SK-N-SH (cell line): Measurements from ENCODE around the gene TNFAIP3. TPM values are rescaled to one million over a fixed set of nuclear protein-coding genes. Genes with fewer than 3 reads are reported as not detected.

Experiments used
- CTCF ChIA-PET: fragments of 300-600, 350-600 bp; formaldehyde crosslinking; extraction: SDS; loops from one replicate; lab custom pipeline; 2021; lab: Yijun Ruan, JAX
- POLR2A ChIA-PET: fragments of 350-600 bp; sonication (Branson Sonifier 250); formaldehyde crosslinking; extraction: SDS; loops from one replicate; lab custom pipeline; 2020; ENCODE audit warnings: antibody characterized with exemption, inconsistent platforms; lab: Yijun Ruan, JAX
- DNase-seq: peaks from one replicate; pipeline ENCODE4 v3.0.0; 2012
- H2AFZ ChIP-seq: fragments of 200-600 bp; sonication (generic); 2 replicates; pipeline ENCODE4 v1.8.1; 2016; ENCODE audit warnings: antibody characterized with exemption, mild to moderate bottlenecking, low read depth
- H3F3A ChIP-seq: fragments of 200-600 bp; sonication (generic); replicated peaks from 2 replicates; pipeline ENCODE3; 2016; ENCODE audit warnings: antibody characterized with exemption, mild to moderate bottlenecking; ENCODE audit not compliant: insufficient read depth
- H3K27ac ChIP-seq, 2 experiments: fragments of 200-500 bp in 1 of 2; fragments of 200-600 bp in 1 of 2; sonication (Bioruptor generic) in 1 of 2; sonication (generic), shearing (Covaris generic) in 1 of 2; 2 replicates each; pipeline versions ENCODE4 v1.5.1 to v1.6.1; 2014 to 2016; ENCODE audit warnings: low read depth in 2 of 2, inconsistent platforms in 1 of 2, low read length in 1 of 2, mild to moderate bottlenecking in 1 of 2, mixed read lengths in 1 of 2
- H3K27me3 ChIP-seq: fragments of 200-600 bp; sonication (generic), shearing (Covaris generic); 2 replicates; pipeline ENCODE4 v1.6.1; 2016; ENCODE audit warnings: mixed run types; ENCODE audit not compliant: insufficient read depth
- H3K36me3 ChIP-seq, 2 experiments: fragments of 200-500 bp in 1 of 2; fragments of 200-600 bp in 1 of 2; sonication (Bioruptor generic) in 1 of 2; sonication (generic) in 1 of 2; replicated peaks in 1 of 2; 2 replicates each; pipeline versions ENCODE3 to v1.5.1; 2014 to 2016; ENCODE audit warnings: low read length in 1 of 2, mild to moderate bottlenecking in 1 of 2; ENCODE audit not compliant: insufficient read depth in 2 of 2, control insufficient read depth in 1 of 2
- H3K4me1 ChIP-seq, 2 experiments: fragments of 200-500 bp in 1 of 2; fragments of 200-600 bp in 1 of 2; sonication (Bioruptor generic) in 1 of 2; sonication (generic), shearing (Covaris generic) in 1 of 2; 2 replicates each; pipeline versions ENCODE4 v1.5.1 to v1.6.1; 2014 to 2016; ENCODE audit warnings: low read depth in 1 of 2, low read length in 1 of 2, mixed run types in 1 of 2; ENCODE audit not compliant: insufficient read depth in 2 of 2, control insufficient read depth in 1 of 2
- H3K4me2 ChIP-seq: fragments of 200-600 bp; sonication (generic), shearing (Covaris generic); 2 replicates; pipeline ENCODE4 v1.6.1; 2017; ENCODE audit warnings: mixed run types
- H3K4me3 ChIP-seq, 2 experiments: fragments of 200-500 bp in 1 of 2; fragments of 200-600 bp in 1 of 2; sonication (Bioruptor generic) in 1 of 2; sonication (generic), shearing (Covaris generic) in 1 of 2; 2 replicates each; pipeline versions ENCODE4 v1.5.1 to v1.8.1; 2014 to 2016; ENCODE audit warnings: low read depth in 2 of 2, inconsistent platforms in 1 of 2, low read length in 1 of 2, mild to moderate bottlenecking in 1 of 2, mixed read lengths in 1 of 2, moderate library complexity in 1 of 2
- H3K79me2 ChIP-seq: fragments of 200-600 bp; sonication (generic); 2 replicates; pipeline ENCODE4 v1.8.1; 2017; ENCODE audit warnings: mild to moderate bottlenecking; ENCODE audit not compliant: insufficient read depth
- H3K9ac ChIP-seq: fragments of 200-600 bp; sonication (generic); 2 replicates; pipeline ENCODE4 v1.6.1; 2017; ENCODE audit warnings: mixed run types
- H3K9me2 ChIP-seq: fragments of 200-600 bp; sonication (generic); 2 replicates; pipeline ENCODE4 v1.6.1; 2017; ENCODE audit warnings: mixed run types
- H3K9me3 ChIP-seq: fragments of 200-600 bp; sonication (generic); 2 replicates; pipeline ENCODE4 v1.6.1; 2017; ENCODE audit warnings: mixed run types, mild to moderate bottlenecking, moderate library complexity
- H4K20me1 ChIP-seq: fragments of 200-600 bp; sonication (generic); 2 replicates; pipeline ENCODE4 v1.6.1; 2017; ENCODE audit warnings: mild to moderate bottlenecking, mixed run types; ENCODE audit not compliant: insufficient read depth
- CHD2 ChIP-seq: fragments of 150-350 bp; IDR thresholded peaks from 2 replicates; pipeline ENCODE4 v1.6.1; 2018; ENCODE audit warnings: low read length; ENCODE audit not compliant: partially characterized antibody
- ELF1 ChIP-seq: IDR thresholded peaks from 2 replicates; pipeline ENCODE4 v1.4.0; 2012
- EZH2phosphoT487 ChIP-seq: fragments of 200-600 bp; sonication (generic); IDR thresholded peaks from 2 replicates; pipeline ENCODE4 v1.6.1; 2017; ENCODE audit warnings: low read depth, mixed run types, mild to moderate bottlenecking, antibody characterized with exemption, moderate library complexity, borderline replicate concordance
- FOXJ3 ChIP-seq: sonication (generic); formaldehyde crosslinking; IDR thresholded peaks from 2 replicates; pipeline ENCODE4 v1.5.1; 2020; ENCODE audit warnings: mild to moderate bottlenecking, missing genetic modification reagents
- FOXM1 ChIP-seq: IDR thresholded peaks from 2 replicates; pipeline ENCODE4 v1.4.0; 2012; ENCODE audit warnings: low read depth, mild to moderate bottlenecking
- GABPA ChIP-seq: IDR thresholded peaks from 2 replicates; pipeline ENCODE4 v1.4.0; 2012; ENCODE audit warnings: low read depth, mild to moderate bottlenecking
- GATA2 ChIP-seq: sonication (generic); formaldehyde crosslinking; IDR thresholded peaks from 2 replicates; pipeline ENCODE4 v1.5.0; 2020; ENCODE audit warnings: mild to moderate bottlenecking, missing genetic modification reagents
- MEF2A ChIP-seq: IDR thresholded peaks from 2 replicates; pipeline ENCODE4 v1.4.0; 2012; ENCODE audit warnings: low read depth, borderline replicate concordance
- MXI1 ChIP-seq: IDR thresholded peaks from 2 replicates; pipeline ENCODE4 v1.6.1; 2012; ENCODE audit warnings: mild to moderate bottlenecking, low read depth, low read length, improper control_type of control experiment
- RAD21 ChIP-seq: IDR thresholded peaks from 2 replicates; pipeline ENCODE4 v1.6.1; 2012; ENCODE audit warnings: mild to moderate bottlenecking, low read length
- RCOR1 ChIP-seq: fragments of 150-350 bp; IDR thresholded peaks from 2 replicates; pipeline ENCODE4 v1.6.1; 2017; ENCODE audit warnings: antibody characterized with exemption, low read length
- REST ChIP-seq: IDR thresholded peaks from 2 replicates; pipeline ENCODE4 v1.6.1; 2012; ENCODE audit warnings: mild to moderate bottlenecking, low read depth, low read length, moderate library complexity
- RFX5 ChIP-seq: IDR thresholded peaks from 2 replicates; pipeline ENCODE4 v1.6.1; 2012; ENCODE audit warnings: mild to moderate bottlenecking, improper control_type of control experiment, low read length
- SIN3A ChIP-seq: IDR thresholded peaks from 2 replicates; pipeline ENCODE4 v1.6.1; 2012; ENCODE audit warnings: low read depth, mild to moderate bottlenecking, low read length, moderate library complexity, borderline replicate concordance
- TCF12 ChIP-seq: IDR thresholded peaks from 2 replicates; pipeline ENCODE4 v1.4.0; 2012
- TEAD4 ChIP-seq: IDR thresholded peaks from 2 replicates; pipeline ENCODE4 v1.4.0; 2012; ENCODE audit warnings: mild to moderate bottlenecking, borderline replicate concordance; ENCODE audit not compliant: insufficient read depth
- WGBS: methylation state at CpG from one replicate; pipeline ENCODE4 v1.1.6; 2017; ENCODE audit warnings: low lambda C conversion rate; 5-methylcytosine and 5-hydroxymethylcytosine counted together
- polyA plus RNA-seq, 3 experiments: library from polyadenylated mRNA; depleted of rRNA; stranded (reverse); fragments of >200 nt; gene quantifications; 2 replicates each; pipeline ENCODE4 v1.2.3, GENCODE V29; 2012
- TF ChIP-seq, protein P1 (sequence below): fragments of 150-350 bp; IDR thresholded peaks from 2 replicates; pipeline ENCODE4 v1.6.1; 2016; ENCODE audit warnings: mild to moderate bottlenecking, low read depth, low read length

The TNFAIP3 gene
- polyA plus RNA-seq, 1 of the 3 experiments (the other 2 are of a cell fraction) = 1.0 TPM

GRCh38 chr6:137820425-137820824 lies 46.6 kb upstream of the TNFAIP3 start:
- Histone ChIP-seq H4K20me1 (no peaks in the 10 kb centered on the region), H3K9me3 (no peaks in the 10 kb centered on the region), H3K79me2 (no peaks in the 10 kb centered on the region), H3K36me3 (no peaks in the 10 kb centered on the region), H3K4me2 (no peak overlapping the region), H3K27me3 (no peaks in the 10 kb centered on the region), H3K27ac (no peak overlapping the region), H3F3A (no peaks in the 10 kb centered on the region), H3K4me1 (no peaks in the 10 kb centered on the region; a peak in 1 of 4 replicates), H3K4me3 (no peak overlapping the region), H3K9me2 (no peaks in the 10 kb centered on the region), H2AFZ (no peak overlapping the region), H3K9ac (no peak overlapping the region)
- ChIA-PET POLR2A (no interaction called here), CTCF (no interaction called here)
- TF ChIP-seq RCOR1 = no peak
- TF ChIP-seq FOXJ3 = no peak
- TF ChIP-seq TCF12 = no peak
- no peak for TF ChIP-seq EZH2phosphoT487
- TF ChIP-seq REST = no peak
- no peak for TF ChIP-seq MEF2A
- no peak for TF ChIP-seq RFX5
- no peak for TF ChIP-seq FOXM1
- no peak for TF ChIP-seq MXI1
- no peak for TF ChIP-seq CHD2
- TF ChIP-seq RAD21 = no peak
- TF ChIP-seq GABPA = no peak
- no peak for TF ChIP-seq TEAD4
- no peak for TF ChIP-seq ELF1
- no peak for TF ChIP-seq SIN3A
- TF ChIP-seq, protein P1, sequence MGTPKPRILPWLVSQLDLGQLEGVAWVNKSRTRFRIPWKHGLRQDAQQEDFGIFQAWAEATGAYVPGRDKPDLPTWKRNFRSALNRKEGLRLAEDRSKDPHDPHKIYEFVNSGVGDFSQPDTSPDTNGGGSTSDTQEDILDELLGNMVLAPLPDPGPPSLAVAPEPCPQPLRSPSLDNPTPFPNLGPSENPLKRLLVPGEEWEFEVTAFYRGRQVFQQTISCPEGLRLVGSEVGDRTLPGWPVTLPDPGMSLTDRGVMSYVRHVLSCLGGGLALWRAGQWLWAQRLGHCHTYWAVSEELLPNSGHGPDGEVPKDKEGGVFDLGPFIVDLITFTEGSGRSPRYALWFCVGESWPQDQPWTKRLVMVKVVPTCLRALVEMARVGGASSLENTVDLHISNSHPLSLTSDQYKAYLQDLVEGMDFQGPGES = no peak
- TF ChIP-seq GATA2 (CRISPR knock-in tag) = no peak
- 83% methylated on average over 2 of the region's 2 CpGs for WGBS
- no peak for DNase-seq
